Measurements from ENCODE around the gene PBLD.
A peak's percentile ranks its signal among the peaks of the same experiment; 100 is the strongest.

Gene PBLD

GRCh38 chr10:68365611-68366010 lies 32.9 kb upstream of the PBLD start:
- H3K9me3 ChIP-seq (ENCODE audit: insufficient read depth, low read length): no peaks in the 10 kb centered on the region
- H3K36me3 ChIP-seq (replicated peaks; ENCODE audit: low read depth, low read length): peaks cover 3% of the 10 kb centered on the region
- TF ChIP-seq CTCF (IDR thresholded peaks at IDR 0.05; ENCODE audit: low read depth, low read length): no peak
- TF ChIP-seq EZH2phosphoT487 (IDR thresholded peaks at IDR 0.05; ENCODE audit: low read depth): no peak
- peaks cover 17% of the 10 kb centered on the region for H3K4me1 ChIP-seq (ENCODE audit: low read length)
- no peak overlapping the region for H3K4me2 ChIP-seq (ENCODE audit: low read length)
- H3K27me3 ChIP-seq (ENCODE audit: low read depth, low read length): no peaks in the 10 kb centered on the region
- no peaks in the 10 kb centered on the region for H4K20me1 ChIP-seq (ENCODE audit: insufficient read depth, low read length)
- H2AFZ ChIP-seq (ENCODE audit: low read depth, low read length): no peak overlapping the region
- H3K27ac ChIP-seq (ENCODE audit: low read length): no peak overlapping the region
- no peak overlapping the region for H3K4me3 ChIP-seq (ENCODE audit: low read length)
- no peaks in the 10 kb centered on the region for H3K79me2 ChIP-seq (ENCODE audit: low read length)
- H3K9ac ChIP-seq (ENCODE audit: low read length): no peak overlapping the region

- no peaks in the 10 kb centered on the region for H3K9me3 ChIP-seq (ENCODE audit: insufficient read depth, low read length)
- H3K9ac ChIP-seq (ENCODE audit: low read length): no peak overlapping the region
- H4K20me1 ChIP-seq (ENCODE audit: insufficient read depth, low read length): no peaks in the 10 kb centered on the region
- H3K36me3 ChIP-seq (replicated peaks; ENCODE audit: low read depth, low read length): peaks cover 3% of the 10 kb centered on the region
- no peak overlapping the region for H3K27ac ChIP-seq (ENCODE audit: low read length)
- TF ChIP-seq EZH2phosphoT487 (IDR thresholded peaks at IDR 0.05; ENCODE audit: low read depth) (no peak), CTCF (IDR thresholded peaks at IDR 0.05; ENCODE audit: low read depth, low read length) (no peak)
- no peaks in the 10 kb centered on the region for H3K79me2 ChIP-seq (ENCODE audit: low read length)
- peaks cover 17% of the 10 kb centered on the region for H3K4me1 ChIP-seq (ENCODE audit: low read length)
- no peak overlapping the region for H3K4me2 ChIP-seq (ENCODE audit: low read length)
- H2AFZ ChIP-seq (ENCODE audit: low read depth, low read length): no peak overlapping the region
- no peak overlapping the region for H3K4me3 ChIP-seq (ENCODE audit: low read length)
- no peaks in the 10 kb centered on the region for H3K27me3 ChIP-seq (ENCODE audit: low read depth, low read length)
Observed at GRCh38 chr10:68364101-68364886, 31.6 kb upstream of the PBLD start.

- H4K20me1 ChIP-seq (ENCODE audit: insufficient read depth, low read length): no peaks in the 10 kb centered on the region
- H3K9ac ChIP-seq (ENCODE audit: low read length): no peak overlapping the region
- H3K27me3 ChIP-seq (ENCODE audit: low read depth, low read length): no peaks in the 10 kb centered on the region
- H2AFZ ChIP-seq (ENCODE audit: low read depth, low read length): no peak overlapping the region
- no peaks in the 10 kb centered on the region for H3K79me2 ChIP-seq (ENCODE audit: low read length)
- H3K4me3 ChIP-seq (ENCODE audit: low read length): no peak overlapping the region
- peaks cover 3% of the 10 kb centered on the region for H3K36me3 ChIP-seq (replicated peaks; ENCODE audit: low read depth, low read length)
- H3K27ac ChIP-seq (ENCODE audit: low read length): peak overlapping the region; percentile 29; the same call in 1 of the 2 replicates
- peaks cover 17% of the 10 kb centered on the region for H3K4me1 ChIP-seq (ENCODE audit: low read length)
- no peak overlapping the region for H3K4me2 ChIP-seq (ENCODE audit: low read length)
- no peaks in the 10 kb centered on the region for H3K9me3 ChIP-seq (ENCODE audit: insufficient read depth, low read length)
- TF ChIP-seq CTCF (IDR thresholded peaks at IDR 0.05; ENCODE audit: low read depth, low read length): no peak
- TF ChIP-seq EZH2phosphoT487 (IDR thresholded peaks at IDR 0.05; ENCODE audit: low read depth): no peak
Observed at GRCh38 chr10:68362590-68362989, 29.9 kb upstream of the PBLD start.

DNA sequence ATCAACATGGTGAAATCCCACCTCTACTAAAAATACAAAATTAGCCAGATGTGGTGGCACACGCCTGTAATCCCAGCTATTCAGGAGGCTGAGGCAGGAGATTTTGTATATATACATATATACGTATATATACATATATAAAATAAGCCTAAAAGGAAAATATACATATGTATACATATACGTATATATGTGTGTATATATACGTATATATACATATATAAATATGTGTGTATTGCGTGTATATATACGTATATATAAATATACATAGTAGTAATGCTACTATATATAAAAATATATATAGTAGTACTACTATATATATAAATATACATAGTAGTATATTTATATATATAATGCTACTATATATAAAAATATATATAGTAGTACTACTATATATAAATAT lies 26.5 kb upstream of the PBLD start:
- Histone ChIP-seq H3K4me3 (ENCODE audit: low read length) (no peak overlapping the region), H3K27ac (ENCODE audit: low read length) (no peak overlapping the region), H3K4me1 (ENCODE audit: low read length) (peaks cover 13% of the 10 kb centered on the region), H3K36me3 (replicated peaks; ENCODE audit: low read depth, low read length) (peaks cover 3% of the 10 kb centered on the region), H4K20me1 (ENCODE audit: insufficient read depth, low read length) (no peaks in the 10 kb centered on the region), H3K9ac (ENCODE audit: low read length) (no peak overlapping the region), H3K79me2 (ENCODE audit: low read length) (no peaks in the 10 kb centered on the region), H3K27me3 (ENCODE audit: low read depth, low read length) (no peaks in the 10 kb centered on the region), H3K4me2 (ENCODE audit: low read length) (no peak overlapping the region), H3K9me3 (ENCODE audit: insufficient read depth, low read length) (no peaks in the 10 kb centered on the region), H2AFZ (ENCODE audit: low read depth, low read length) (no peak overlapping the region)
- TF ChIP-seq EZH2phosphoT487 (IDR thresholded peaks at IDR 0.05; ENCODE audit: low read depth) (no peak), CTCF (IDR thresholded peaks at IDR 0.05; ENCODE audit: low read depth, low read length) (no peak)

All from OCI-LY3 (cell line).